IPS DF 6.9 (cell line): ENCODE data around the gene GRAMD2B.
"Not testable (repeated sequence)": the region's sequence is repeated elsewhere in the genome, so short reads cannot be mapped to it uniquely, and the experiment has no call there.

Experiments used
- DNase-seq: peaks from one replicate; pipeline ENCODE4 v3.0.0-alpha.2; 2013; ENCODE audit warnings: low read depth, low spot score
- H3K27ac ChIP-seq: one replicate; pipeline ENCODE4 v1.5.1; 2013; ENCODE audit warnings: low read length, control low read depth
- H3K27me3 ChIP-seq: 2 replicates; pipeline ENCODE4 v1.6.1; 2013; ENCODE audit warnings: mild to moderate bottlenecking, low read length; ENCODE audit not compliant: control insufficient read depth, insufficient read depth
- H3K36me3 ChIP-seq: 2 replicates; pipeline ENCODE4 v1.6.1; 2013; ENCODE audit warnings: low read length; ENCODE audit not compliant: control insufficient read depth, insufficient read depth
- H3K4me1 ChIP-seq: 2 replicates; pipeline ENCODE4 v1.6.1; 2013; ENCODE audit warnings: low read length; ENCODE audit not compliant: control insufficient read depth, insufficient read depth
- H3K4me3 ChIP-seq: 2 replicates; pipeline ENCODE4 v1.5.1; 2013; ENCODE audit warnings: mild to moderate bottlenecking, low read length
- H3K9me3 ChIP-seq: 2 replicates; pipeline ENCODE4 v1.6.1; 2013; ENCODE audit warnings: low read length, inconsistent platforms; ENCODE audit not compliant: control insufficient read depth, insufficient read depth
- WGBS: extraction: QIAGEN DNeasy Blood & Tissue Kit; methylation state at CpG from one replicate; pipeline ENCODE4 v1.1.7; 2013; ENCODE audit warnings: mixed read lengths, missing lambda C conversion rate; ENCODE audit not compliant: insufficient read length, insufficient coverage; 5-methylcytosine and 5-hydroxymethylcytosine counted together

Gene GRAMD2B

GRCh38 chr5:126460977-126461376 is 37.8 kb downstream of the GRAMD2B start:
- no peak overlapping the region for H3K4me3 ChIP-seq
- DNase-seq, result no peak
- no peak overlapping the region for H3K27ac ChIP-seq
- H3K27me3 ChIP-seq, result no peaks in the 10 kb centered on the region
- no peaks in the 10 kb centered on the region; the same call in 1 of the 2 replicates for H3K36me3 ChIP-seq
- no peaks in the 10 kb centered on the region for H3K4me1 ChIP-seq
- no peaks in the 10 kb centered on the region for H3K9me3 ChIP-seq
- WGBS, result no CpG with 5 or more reads among the region's 1 CpG

- H3K27ac ChIP-seq, result no peak overlapping the region
- no peaks in the 10 kb centered on the region for H3K4me1 ChIP-seq
- H3K9me3 ChIP-seq, result no peaks in the 10 kb centered on the region
- no CpG with 5 or more reads among the region's 1 CpG for WGBS
- no peak overlapping the region for H3K4me3 ChIP-seq
- H3K27me3 ChIP-seq, result no peaks in the 10 kb centered on the region
- no peaks in the 10 kb centered on the region; the same call in 1 of the 2 replicates for H3K36me3 ChIP-seq
- no peak for DNase-seq
Measured at GRCh38 chr5:126461838-126462237, 38.6 kb downstream of the GRAMD2B start.

GRCh38 chr5:126462239-126463014 is 39.2 kb downstream of the GRAMD2B start:
- H3K9me3 ChIP-seq, result no peaks in the 10 kb centered on the region
- H3K36me3 ChIP-seq, result no peaks in the 10 kb centered on the region; the same call in 1 of the 2 replicates
- H3K4me1 ChIP-seq, result no peaks in the 10 kb centered on the region
- no peak overlapping the region for H3K4me3 ChIP-seq
- no peak overlapping the region for H3K27ac ChIP-seq
- no peaks in the 10 kb centered on the region for H3K27me3 ChIP-seq
- WGBS, result no CpG with 5 or more reads among the region's 8 CpGs
- DNase-seq, result no peak

- H3K9me3 ChIP-seq, result no peaks in the 10 kb centered on the region
- no peaks in the 10 kb centered on the region for H3K27me3 ChIP-seq
- no peaks in the 10 kb centered on the region; the same call in 1 of the 2 replicates for H3K36me3 ChIP-seq
- H3K27ac ChIP-seq, result no peak overlapping the region
- no peak overlapping the region for H3K4me3 ChIP-seq
- WGBS, result no CpG with 5 or more reads among the region's 2 CpGs
- no peak for DNase-seq
- no peaks in the 10 kb centered on the region for H3K4me1 ChIP-seq
Measured at GRCh38 chr5:126464016-126464415, 40.8 kb downstream of the GRAMD2B start.

- Histone ChIP-seq H3K4me3 (no peak overlapping the region), H3K4me1 (no peaks in the 10 kb centered on the region), H3K9me3 (no peaks in the 10 kb centered on the region), H3K27me3 (no peaks in the 10 kb centered on the region), H3K36me3 (no peaks in the 10 kb centered on the region; the same call in 1 of the 2 replicates), H3K27ac (no peak overlapping the region)
- WGBS, result no CpG with 5 or more reads among the region's 7 CpGs
- DNase-seq, result no peak
Measured at GRCh38 chr5:126464959-126465358, 41.8 kb downstream of the GRAMD2B start.

GRCh38 chr5:126468091-126468490 is 44.9 kb downstream of the GRAMD2B start:
- H3K27ac ChIP-seq, result no peak overlapping the region
- WGBS, result 100% methylated on average over 2 of the region's 3 CpGs
- H3K27me3 ChIP-seq, result no peaks in the 10 kb centered on the region
- peaks cover 2% of the 10 kb centered on the region; the same call in 1 of the 2 replicates for H3K4me1 ChIP-seq
- H3K9me3 ChIP-seq, result no peaks in the 10 kb centered on the region
- no peaks in the 10 kb centered on the region; the same call in 1 of the 2 replicates for H3K36me3 ChIP-seq
- no peak overlapping the region for H3K4me3 ChIP-seq
- DNase-seq, result no peak

- H3K4me3 ChIP-seq, result no peak overlapping the region
- no peaks in the 10 kb centered on the region for H3K27me3 ChIP-seq
- DNase-seq, result no peak
- no peak overlapping the region for H3K27ac ChIP-seq
- no CpG with 5 or more reads among the region's 6 CpGs for WGBS
- H3K9me3 ChIP-seq, result no peaks in the 10 kb centered on the region
- H3K36me3 ChIP-seq, result no peaks in the 10 kb centered on the region; the same call in 1 of the 2 replicates
- peaks cover 2% of the 10 kb centered on the region; the same call in 1 of the 2 replicates for H3K4me1 ChIP-seq
Measured at GRCh38 chr5:126469536-126470316, 46.5 kb downstream of the GRAMD2B start.

GRCh38 chr5:126470529-126470928 is 47.3 kb downstream of the GRAMD2B start:
- H3K9me3 ChIP-seq, H3K4me1 ChIP-seq, H3K36me3 ChIP-seq, DNase-seq, H3K4me3 ChIP-seq, H3K27ac ChIP-seq, H3K27me3 ChIP-seq: not testable (repeated sequence)
- no CpG with 5 or more reads among the region's 6 CpGs for WGBS

- Histone ChIP-seq H3K4me3 (no peak overlapping the region), H3K9me3 (no peaks in the 10 kb centered on the region), H3K4me1 (peaks cover 2% of the 10 kb centered on the region; the same call in 1 of the 2 replicates), H3K36me3 (no peaks in the 10 kb centered on the region; the same call in 1 of the 2 replicates), H3K27me3 (no peaks in the 10 kb centered on the region), H3K27ac (no peak overlapping the region)
- DNase-seq, result no peak
- WGBS, result no CpG with 5 or more reads among the region's 3 CpGs
Measured at GRCh38 chr5:126471247-126471646, 48.0 kb downstream of the GRAMD2B start.

GRCh38 chr5:126471875-126472537 is 48.8 kb downstream of the GRAMD2B start:
- H3K4me1 ChIP-seq, result peaks cover 2% of the 10 kb centered on the region; the same call in 1 of the 2 replicates
- H3K36me3 ChIP-seq, result no peaks in the 10 kb centered on the region; the same call in 1 of the 2 replicates
- no peak for DNase-seq
- H3K27ac ChIP-seq, result no peak overlapping the region
- H3K4me3 ChIP-seq, result no peak overlapping the region
- WGBS, result no CpG with 5 or more reads among the region's 3 CpGs
- no peaks in the 10 kb centered on the region for H3K9me3 ChIP-seq
- no peaks in the 10 kb centered on the region for H3K27me3 ChIP-seq
